ENCODE results near the gene APLP2. TPM values are rescaled to one million over a fixed set of nuclear protein-coding genes. Genes with fewer than 3 reads are reported as not detected.

APLP2 gene
- total and polyA plus RNA-seq, 2 donors (not counting 1 experiment from before 2014, with no cell fraction given) = 409 to 508 TPM

GRCh38 chr11:130161441-130162145, 91.9 kb downstream of the APLP2 start:
- no peak overlapping the region for H3K9ac ChIP-seq (ENCODE audit: insufficient read depth, low read length)
- DNase-seq (ENCODE audit: low read depth in 2 of 2) = no peak
- H3K9me3 ChIP-seq (ENCODE audit: control insufficient read depth, insufficient read depth, low read depth, low read length) = no peaks in the 10 kb centered on the region
- no peak overlapping the region for H3K4me3 ChIP-seq (replicated peaks in 1 of 4; ENCODE audit: control extremely low read depth in 1 of 4, insufficient read depth in 1 of 4, low read depth in 3 of 4, low read length in 4 of 4)
- H3K4me2 ChIP-seq (ENCODE audit: extremely low read depth, insufficient read depth, low read length) = no peak overlapping the region
- TF ChIP-seq CTCF (conservative IDR thresholded peaks at IDR 0.05 in 1 of 2, IDR thresholded peaks at IDR 0.05 in 1 of 2; ENCODE audit: low read depth in 1 of 2, low read length in 2 of 2) = no peak
- TF ChIP-seq EZH2 (IDR thresholded peaks at IDR 0.05; ENCODE audit: low read length, missing control alignments) = peak; percentile 35
- H3K4me1 ChIP-seq (ENCODE audit: control insufficient read depth, extremely low read depth, insufficient read depth, low read length) = peaks cover 10% of the 10 kb centered on the region
- H2AFZ ChIP-seq (ENCODE audit: low read length) = no peak overlapping the region
- no peak overlapping the region for H3K27ac ChIP-seq (ENCODE audit: insufficient read depth, low read length)
- H4K20me1 ChIP-seq (ENCODE audit: control insufficient read depth, extremely low read depth, insufficient read depth, low read length) = no peaks in the 10 kb centered on the region
- H3K36me3 ChIP-seq (ENCODE audit: control insufficient read depth, insufficient read depth, low read length) = no peaks in the 10 kb centered on the region
- H3K79me2 ChIP-seq (ENCODE audit: control insufficient read depth, insufficient read depth, low read length) = no peaks in the 10 kb centered on the region
- H3K27me3 ChIP-seq (ENCODE audit: control insufficient read depth, insufficient read depth, low read length) = peaks cover 37% of the 10 kb centered on the region

GRCh38 chr11:130162733-130163132, 93.0 kb downstream of the APLP2 start:
- peaks cover 12% of the 10 kb centered on the region for H3K4me1 ChIP-seq (ENCODE audit: control insufficient read depth, extremely low read depth, insufficient read depth, low read length)
- DNase-seq (ENCODE audit: low read depth in 2 of 2) = peak in 1 of 2 donors; percentile 63
- no peak for TF ChIP-seq CTCF (conservative IDR thresholded peaks at IDR 0.05 in 1 of 2, IDR thresholded peaks at IDR 0.05 in 1 of 2; ENCODE audit: low read depth in 1 of 2, low read length in 2 of 2)
- TF ChIP-seq EZH2 (IDR thresholded peaks at IDR 0.05; ENCODE audit: low read length, missing control alignments) = no peak
- no peak overlapping the region for H3K27ac ChIP-seq (ENCODE audit: insufficient read depth, low read length)
- no peaks in the 10 kb centered on the region for H4K20me1 ChIP-seq (ENCODE audit: control insufficient read depth, extremely low read depth, insufficient read depth, low read length)
- H3K79me2 ChIP-seq (ENCODE audit: control insufficient read depth, insufficient read depth, low read length) = no peaks in the 10 kb centered on the region
- H3K9me3 ChIP-seq (ENCODE audit: control insufficient read depth, insufficient read depth, low read depth, low read length) = no peaks in the 10 kb centered on the region
- H3K36me3 ChIP-seq (ENCODE audit: control insufficient read depth, insufficient read depth, low read length) = no peaks in the 10 kb centered on the region
- H3K9ac ChIP-seq (ENCODE audit: insufficient read depth, low read length) = no peak overlapping the region
- H3K27me3 ChIP-seq (ENCODE audit: control insufficient read depth, insufficient read depth, low read length) = peaks cover 37% of the 10 kb centered on the region
- H2AFZ ChIP-seq (ENCODE audit: low read length) = no peak overlapping the region
- H3K4me3 ChIP-seq (replicated peaks in 1 of 4; ENCODE audit: control extremely low read depth in 1 of 4, insufficient read depth in 1 of 4, low read depth in 3 of 4, low read length in 4 of 4) = no peak overlapping the region
- H3K4me2 ChIP-seq (ENCODE audit: extremely low read depth, insufficient read depth, low read length) = no peak overlapping the region

DNA sequence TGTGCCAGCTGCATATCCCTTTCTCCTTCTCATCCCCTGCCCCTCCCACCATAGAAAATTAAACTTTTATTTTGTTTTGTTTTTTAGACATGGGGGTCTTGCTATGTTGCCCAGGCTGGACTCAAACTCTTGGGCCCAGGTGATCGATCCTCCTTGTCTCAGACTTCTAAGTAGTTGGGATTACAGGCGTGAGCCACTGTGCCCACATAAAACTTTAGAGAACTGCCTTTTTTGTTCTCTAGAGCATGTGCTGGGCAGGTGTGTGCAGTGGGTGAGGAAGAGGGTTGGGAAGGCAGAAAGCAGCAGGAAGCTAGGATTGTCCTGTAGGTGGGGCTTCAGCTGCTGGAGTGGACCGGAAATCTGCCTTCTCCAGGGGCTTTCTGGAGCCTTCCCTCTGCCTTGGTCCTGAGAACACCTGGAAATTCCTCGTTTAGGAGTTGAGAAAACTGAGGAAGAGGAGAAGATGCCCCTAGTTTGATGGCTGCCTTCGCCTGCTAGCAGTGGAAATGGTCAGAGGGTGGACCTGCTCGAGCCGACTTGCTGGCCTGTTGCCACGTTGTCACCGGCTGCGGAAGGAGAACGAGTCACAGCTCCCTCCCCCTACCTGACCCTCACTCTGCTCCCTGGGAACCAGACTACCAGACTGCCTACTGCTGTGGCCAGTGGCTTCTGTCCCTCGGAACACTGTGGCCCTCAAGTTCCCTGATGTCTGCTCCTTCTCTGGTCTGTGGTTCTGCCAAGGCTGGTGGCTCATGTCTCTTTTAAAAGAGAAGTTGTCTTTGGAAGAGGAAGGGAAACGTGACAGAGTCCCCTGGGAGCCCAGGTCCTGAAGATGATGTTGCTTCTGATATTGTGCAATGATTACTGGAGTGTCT, 93.9 kb downstream of the APLP2 start:
- Histone ChIP-seq H3K27ac (ENCODE audit: insufficient read depth, low read length) (no peak overlapping the region), H4K20me1 (ENCODE audit: control insufficient read depth, extremely low read depth, insufficient read depth, low read length) (no peaks in the 10 kb centered on the region), H3K27me3 (ENCODE audit: control insufficient read depth, insufficient read depth, low read length) (peaks cover 34% of the 10 kb centered on the region), H2AFZ (ENCODE audit: low read length) (no peak overlapping the region), H3K36me3 (ENCODE audit: control insufficient read depth, insufficient read depth, low read length) (no peaks in the 10 kb centered on the region), H3K79me2 (ENCODE audit: control insufficient read depth, insufficient read depth, low read length) (no peaks in the 10 kb centered on the region), H3K4me2 (ENCODE audit: extremely low read depth, insufficient read depth, low read length) (no peak overlapping the region), H3K9ac (ENCODE audit: insufficient read depth, low read length) (no peak overlapping the region), H3K4me1 (ENCODE audit: control insufficient read depth, extremely low read depth, insufficient read depth, low read length) (peaks cover 12% of the 10 kb centered on the region), H3K4me3 (replicated peaks in 1 of 4; ENCODE audit: control extremely low read depth in 1 of 4, insufficient read depth in 1 of 4, low read depth in 3 of 4, low read length in 4 of 4) (no peak overlapping the region), H3K9me3 (ENCODE audit: control insufficient read depth, insufficient read depth, low read depth, low read length) (no peaks in the 10 kb centered on the region)
- no peak for TF ChIP-seq CTCF (conservative IDR thresholded peaks at IDR 0.05 in 1 of 2, IDR thresholded peaks at IDR 0.05 in 1 of 2; ENCODE audit: low read depth in 1 of 2, low read length in 2 of 2)
- TF ChIP-seq EZH2 (IDR thresholded peaks at IDR 0.05; ENCODE audit: low read length, missing control alignments) = no peak
- DNase-seq (ENCODE audit: low read depth in 2 of 2) = no peak
